Measurements from ENCODE around the gene KDM4E.

DNA sequence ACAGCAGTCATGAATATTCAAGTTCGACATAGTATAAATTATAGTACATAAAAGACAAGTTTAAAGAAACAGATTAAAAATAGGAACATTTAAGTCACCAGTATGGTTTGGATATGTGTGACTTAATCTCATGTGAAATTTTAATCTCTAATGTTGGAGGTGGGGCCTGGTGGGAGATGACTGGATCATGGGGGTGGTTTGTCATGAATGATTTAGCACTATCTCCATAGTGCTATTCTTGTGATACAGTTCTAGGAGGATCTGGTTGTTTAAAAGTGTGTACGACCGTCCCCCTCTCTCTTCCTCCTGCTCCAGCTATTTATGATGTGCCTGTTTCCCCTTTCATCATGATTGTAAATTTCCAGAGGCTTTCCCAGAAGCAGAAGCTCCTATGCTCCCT lies 3.3 kb downstream of the KDM4E start:
- TF ChIP-seq TARDBP (IDR thresholded peaks at IDR 0.05) (no peak), ELF4 (IDR thresholded peaks at IDR 0.05) (no peak), ARNT (IDR thresholded peaks at IDR 0.05) (no peak), CTBP1 (IDR thresholded peaks at IDR 0.05; ENCODE audit: borderline replicate concordance) (no peak), ZNF384 (IDR thresholded peaks at IDR 0.05) (no peak), FOXM1 (IDR thresholded peaks at IDR 0.05; ENCODE audit: borderline replicate concordance) (no peak), FOXA1 (IDR thresholded peaks at IDR 0.05) (no peak), SP1 (IDR thresholded peaks at IDR 0.05) (no peak), FOXK2 (IDR thresholded peaks at IDR 0.05) (no peak)
- TF ChIP-seq, protein P1, sequence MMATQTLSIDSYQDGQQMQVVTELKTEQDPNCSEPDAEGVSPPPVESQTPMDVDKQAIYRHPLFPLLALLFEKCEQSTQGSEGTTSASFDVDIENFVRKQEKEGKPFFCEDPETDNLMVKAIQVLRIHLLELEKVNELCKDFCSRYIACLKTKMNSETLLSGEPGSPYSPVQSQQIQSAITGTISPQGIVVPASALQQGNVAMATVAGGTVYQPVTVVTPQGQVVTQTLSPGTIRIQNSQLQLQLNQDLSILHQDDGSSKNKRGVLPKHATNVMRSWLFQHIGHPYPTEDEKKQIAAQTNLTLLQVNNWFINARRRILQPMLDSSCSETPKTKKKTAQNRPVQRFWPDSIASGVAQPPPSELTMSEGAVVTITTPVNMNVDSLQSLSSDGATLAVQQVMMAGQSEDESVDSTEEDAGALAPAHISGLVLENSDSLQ (IDR thresholded peaks at IDR 0.05) = no peak
